ENCODE results near the gene RPS6KL1.

The RPS6KL1 gene, protein sequence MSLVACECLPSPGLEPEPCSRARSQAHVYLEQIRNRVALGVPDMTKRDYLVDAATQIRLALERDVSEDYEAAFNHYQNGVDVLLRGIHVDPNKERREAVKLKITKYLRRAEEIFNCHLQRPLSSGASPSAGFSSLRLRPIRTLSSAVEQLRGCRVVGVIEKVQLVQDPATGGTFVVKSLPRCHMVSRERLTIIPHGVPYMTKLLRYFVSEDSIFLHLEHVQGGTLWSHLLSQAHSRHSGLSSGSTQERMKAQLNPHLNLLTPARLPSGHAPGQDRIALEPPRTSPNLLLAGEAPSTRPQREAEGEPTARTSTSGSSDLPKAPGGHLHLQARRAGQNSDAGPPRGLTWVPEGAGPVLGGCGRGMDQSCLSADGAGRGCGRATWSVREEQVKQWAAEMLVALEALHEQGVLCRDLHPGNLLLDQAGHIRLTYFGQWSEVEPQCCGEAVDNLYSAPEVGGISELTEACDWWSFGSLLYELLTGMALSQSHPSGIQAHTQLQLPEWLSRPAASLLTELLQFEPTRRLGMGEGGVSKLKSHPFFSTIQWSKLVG

DNA sequence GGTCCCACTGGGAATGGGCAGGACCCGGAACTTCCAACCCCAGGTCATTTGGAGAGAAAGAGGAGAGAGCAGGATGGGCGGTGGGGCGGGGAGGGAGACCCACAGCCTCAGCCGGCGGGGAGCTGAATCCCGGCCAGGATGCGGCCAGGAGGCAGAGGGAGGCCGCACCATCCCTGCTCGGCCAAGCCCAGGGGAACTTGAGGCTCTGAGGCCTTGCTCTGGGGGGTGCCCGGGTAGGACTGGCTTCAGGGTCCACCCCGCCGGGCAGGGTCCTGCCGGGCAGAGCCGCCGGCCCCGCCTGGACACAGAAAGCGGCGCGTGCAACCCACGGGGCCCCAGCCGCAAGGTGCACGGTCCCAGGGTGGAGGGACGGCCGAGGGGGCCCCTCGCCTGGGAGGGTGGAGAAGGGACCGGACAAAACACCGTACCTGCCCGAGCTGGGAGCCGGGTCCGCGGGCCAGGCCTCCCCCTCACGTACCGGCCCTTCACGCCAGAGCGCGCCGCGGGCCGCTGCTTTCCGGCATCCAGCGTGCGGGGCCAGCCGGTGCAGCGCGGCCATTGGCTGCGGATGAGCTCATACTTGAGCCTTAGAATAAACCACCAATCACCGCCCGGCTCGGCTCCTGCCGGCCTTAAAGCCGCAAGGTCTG, at the start of gene RPS6KL1:
TSS of gene RPS6KL1 (minus strand) at position 509 of the 650 bp plus-strand sequence. CDS start 1,719 bp downstream, outside the sequence.
- DNase-seq: peak; percentile 66 to 93

DNA sequence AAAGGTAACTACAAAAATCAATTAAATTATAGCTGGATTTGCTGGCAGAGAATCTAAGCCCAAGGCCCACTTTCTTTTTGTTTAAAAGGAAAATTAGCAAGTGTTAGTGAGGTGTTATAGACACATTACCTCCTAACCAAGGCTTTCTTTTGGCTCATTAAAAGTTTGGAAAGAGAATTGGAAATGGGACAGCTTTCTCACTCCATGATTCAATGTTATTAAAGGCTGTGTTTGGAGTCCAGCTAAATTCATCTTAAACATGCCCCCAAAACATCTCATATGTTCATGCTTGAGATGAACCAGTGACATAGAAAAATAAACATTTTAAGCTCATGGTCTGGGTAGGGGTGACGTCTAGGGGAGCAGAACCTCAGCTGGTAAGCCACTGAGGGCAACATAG, 45.8 kb upstream of the RPS6KL1 start:
- no peak for DNase-seq

DNA sequence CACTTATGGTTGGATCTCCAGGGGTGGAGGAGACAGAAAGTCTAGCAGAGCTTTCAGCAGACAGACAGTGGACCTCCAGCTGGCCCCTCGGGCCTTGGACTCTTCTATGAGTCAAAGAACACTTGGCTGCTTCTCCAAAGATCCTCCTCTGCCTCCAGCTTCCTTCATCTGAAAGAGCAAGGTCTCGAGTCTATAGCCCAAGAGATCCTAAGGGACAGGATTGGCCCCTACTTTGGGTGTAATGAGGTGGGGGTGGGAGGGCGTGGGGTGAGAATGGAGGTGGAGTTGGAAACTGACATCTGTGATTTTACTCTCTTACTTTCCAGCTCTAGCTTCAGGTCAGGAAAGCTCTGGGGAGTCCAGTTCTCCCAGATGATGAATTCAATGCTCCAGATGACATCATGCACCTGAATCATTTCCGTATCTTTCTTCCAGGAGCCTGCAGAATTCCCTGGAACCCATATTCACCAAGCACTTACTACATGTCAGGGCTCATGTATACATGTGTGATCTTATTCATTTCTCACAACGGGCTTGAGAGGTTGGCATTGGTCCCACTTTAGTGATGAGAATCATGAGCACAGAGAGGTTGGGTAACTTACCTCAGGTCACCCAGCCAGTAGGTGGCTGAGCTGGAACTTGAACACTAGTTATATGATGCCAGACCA, 42.6 kb upstream of the RPS6KL1 start:
- DNase-seq: no peak

DNA sequence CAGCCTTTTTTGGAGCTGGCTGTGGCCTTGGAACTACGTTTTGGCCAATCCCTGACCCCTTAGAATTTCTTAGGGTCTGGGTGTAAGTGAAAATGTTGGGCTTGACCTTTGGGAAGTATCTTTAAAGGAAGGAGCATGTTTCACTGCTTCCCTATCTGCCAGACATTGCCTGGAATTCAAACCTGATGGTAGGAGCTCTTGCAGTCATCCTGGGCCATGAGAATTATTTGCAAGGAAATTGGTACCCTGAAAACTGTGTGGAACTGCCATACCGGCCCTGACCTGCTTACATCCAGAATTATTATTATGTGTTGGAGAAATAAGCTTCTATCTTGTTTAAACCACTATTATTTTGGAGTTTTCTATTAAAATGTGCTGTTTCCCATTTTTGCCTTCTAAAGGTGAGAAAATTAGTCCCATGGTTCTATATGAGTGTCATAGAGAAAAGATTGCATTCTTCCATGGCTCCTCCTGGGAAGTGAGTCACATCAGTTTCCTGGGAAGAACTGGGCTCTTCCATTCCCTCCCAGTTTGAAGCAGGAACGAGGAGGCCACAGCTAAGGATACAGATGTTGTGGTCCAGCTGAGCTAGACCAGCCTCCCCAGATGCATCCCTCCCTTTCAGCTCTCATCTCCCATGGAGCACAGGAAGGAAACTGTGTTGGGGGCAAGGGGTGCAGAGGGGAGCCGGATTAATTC, 41.9 kb upstream of the RPS6KL1 start:
- no peak for DNase-seq

DNA sequence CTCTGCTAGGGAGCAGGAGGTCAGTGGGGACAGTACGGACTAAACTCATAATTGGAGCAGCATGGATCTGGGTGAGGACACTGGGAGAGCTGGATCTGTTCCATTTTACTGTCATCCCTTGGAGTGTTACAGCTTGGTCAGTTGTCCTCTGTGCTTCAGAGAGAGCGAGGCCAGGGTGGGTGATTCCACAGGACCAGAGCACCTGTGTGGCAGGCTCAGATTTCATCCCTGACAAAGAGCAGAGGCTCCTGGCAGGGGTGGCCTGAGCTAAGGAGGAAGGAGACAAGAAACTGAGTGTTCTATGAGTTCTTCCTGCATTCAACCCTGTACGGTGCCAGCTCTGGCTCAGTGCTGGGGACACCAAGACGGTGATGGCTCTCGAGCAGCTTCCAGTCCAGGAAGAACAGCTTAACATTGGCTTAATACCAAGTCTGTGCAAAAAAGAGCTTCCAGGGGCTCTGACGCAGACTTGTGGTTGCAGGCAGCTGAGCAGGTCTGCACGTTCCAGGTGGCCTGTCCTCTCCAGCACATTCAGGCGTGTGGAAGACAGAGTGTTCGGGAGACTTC, 40.7 kb upstream of the RPS6KL1 start:
- no peak for DNase-seq

DNA sequence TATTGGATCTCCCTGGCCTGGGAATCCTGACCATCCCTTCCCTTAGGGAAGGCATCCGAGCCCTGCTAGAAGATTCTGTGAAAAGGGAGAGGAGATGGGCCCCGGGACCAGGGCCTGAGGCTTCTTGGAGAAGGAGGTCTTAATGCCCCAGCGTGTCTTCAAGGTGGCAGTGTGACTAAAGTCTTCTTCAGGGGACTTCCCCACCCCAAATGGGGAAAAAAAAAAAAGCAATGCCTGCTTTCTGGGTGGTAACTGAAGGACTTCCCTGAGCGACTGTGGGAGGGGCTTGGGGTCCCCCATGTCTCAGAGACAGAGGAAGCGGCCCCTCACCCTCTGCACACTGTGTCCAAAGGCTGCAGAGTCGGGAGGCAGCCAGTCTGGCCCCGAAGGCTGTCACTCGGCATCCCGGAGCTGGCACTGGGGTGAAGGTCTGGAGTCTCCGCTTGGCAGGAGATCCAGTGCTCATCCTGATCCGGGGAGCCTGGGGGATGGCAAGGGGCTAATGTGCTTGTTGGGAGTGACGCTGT, 40.2 kb upstream of the RPS6KL1 start:
- DNase-seq: no peak

DNA sequence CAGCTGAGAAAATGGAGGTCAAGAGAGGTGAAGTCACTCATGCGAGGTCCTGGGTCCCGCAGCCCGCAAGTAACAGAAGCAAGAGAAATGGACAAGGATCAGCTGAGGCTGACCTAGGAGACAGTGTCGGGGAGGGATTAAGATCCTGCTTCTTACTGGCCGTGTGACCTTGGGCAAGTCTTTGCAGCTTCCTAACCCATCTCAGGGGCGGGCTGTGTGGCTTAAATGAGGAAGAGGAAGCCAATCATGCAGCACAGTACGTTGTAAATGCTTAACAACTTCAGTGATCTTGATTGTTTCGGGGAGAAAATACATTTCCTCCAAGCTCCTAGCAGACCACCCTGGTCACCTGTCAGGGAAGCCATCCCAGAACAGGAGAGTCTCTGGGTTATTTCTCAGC, 39.4 kb upstream of the RPS6KL1 start:
- DNase-seq: no peak

DNA sequence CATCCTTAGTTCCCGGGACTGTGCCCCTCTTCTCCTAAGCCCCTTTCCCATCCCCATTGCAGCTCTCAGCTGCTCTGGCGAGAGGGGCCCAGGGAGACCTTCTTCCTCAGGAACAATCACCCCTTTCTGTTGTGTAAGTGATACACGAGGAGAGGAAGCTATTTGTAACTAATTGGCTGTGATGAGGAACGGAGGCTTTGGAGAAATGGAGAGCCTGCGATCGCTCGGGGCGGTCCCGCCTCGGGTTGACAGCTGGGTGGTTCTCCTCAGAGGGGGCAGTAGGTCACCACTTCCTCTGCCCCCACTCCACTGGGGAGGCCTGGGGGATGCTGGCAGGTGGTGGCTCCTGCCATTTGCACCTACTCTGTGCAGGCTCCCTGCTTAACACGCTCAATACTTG, 39.0 kb upstream of the RPS6KL1 start:
- no peak for DNase-seq

DNA sequence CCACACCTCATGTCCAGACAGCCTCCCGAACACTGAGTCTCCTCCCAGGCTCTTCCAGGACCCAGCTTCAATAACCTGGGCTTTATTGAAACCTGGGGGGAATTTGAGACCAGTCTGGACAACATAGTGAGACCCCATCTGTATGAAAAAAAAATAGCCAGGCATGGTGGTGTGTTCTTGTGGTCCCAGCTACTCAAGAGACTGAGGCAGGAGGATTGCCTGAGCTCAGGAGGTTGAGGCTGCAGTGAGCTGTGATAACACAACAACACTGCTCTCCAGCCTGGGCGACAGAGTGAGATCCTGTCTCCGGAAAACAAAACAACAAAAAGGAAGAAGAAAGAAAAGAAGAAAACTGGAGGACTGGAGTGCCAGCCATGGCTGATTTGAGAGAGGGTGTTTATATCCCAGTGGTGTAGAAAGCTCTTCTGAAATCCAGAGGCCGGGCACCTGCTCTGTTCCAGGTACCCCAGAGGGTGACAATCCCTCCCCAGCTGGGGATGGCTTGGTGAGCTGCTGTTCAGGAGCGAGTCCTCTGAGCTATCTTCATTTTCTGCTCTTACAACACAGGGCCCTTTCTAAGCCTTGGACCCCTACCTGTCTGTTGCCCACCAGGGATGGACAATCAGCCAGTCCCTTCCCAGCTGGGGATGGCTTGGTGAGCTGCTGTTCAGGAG, 38.3 kb upstream of the RPS6KL1 start:
- DNase-seq: no peak

DNA sequence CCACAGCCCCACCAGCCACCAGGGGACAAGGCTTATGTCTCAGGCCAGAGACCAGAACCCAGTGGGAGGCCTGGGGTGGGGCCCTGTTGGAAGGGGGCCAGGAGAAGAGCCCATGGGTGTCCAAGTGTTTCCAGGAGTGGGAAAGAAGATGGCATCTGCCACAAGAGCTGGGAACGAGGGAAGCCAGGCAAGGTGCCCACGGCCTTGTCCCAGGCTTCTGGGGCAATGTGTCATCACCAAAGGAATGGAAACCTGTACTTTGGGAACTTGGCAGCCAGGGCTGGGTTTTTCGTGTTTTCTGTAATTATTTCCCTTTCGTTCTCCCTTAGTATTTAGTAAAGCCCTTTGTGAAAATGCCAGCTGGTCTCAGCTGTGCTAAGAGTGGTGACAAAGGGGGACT, 37.7 kb upstream of the RPS6KL1 start:
- DNase-seq: no peak

DNA sequence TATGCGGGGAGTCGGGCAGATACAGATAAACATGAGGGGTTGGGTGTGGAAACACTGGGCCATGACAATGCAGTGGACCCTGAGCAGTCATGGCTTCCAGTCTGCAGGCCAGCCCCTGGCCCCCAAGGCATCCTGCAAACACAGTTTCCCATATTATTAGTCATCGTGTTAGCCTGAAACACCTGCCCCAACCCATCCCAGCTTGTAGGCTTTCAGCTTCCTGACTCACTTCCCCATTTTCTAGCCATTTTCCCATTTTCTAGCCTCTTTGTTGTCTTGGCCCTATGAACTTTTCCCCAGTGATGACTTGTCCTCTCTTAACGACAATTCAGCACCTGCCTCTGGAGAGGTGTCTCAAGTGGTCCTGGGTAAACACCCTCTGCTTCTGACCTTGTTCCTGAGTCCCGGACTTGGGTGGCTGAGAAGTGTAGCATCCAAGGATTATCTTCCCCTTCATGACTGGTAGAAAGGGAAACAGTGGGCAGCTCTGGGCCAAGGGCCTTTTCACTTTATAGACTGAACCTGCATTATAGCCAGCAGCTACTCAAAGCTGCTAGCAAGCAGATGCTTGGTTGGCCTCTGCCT, 36.6 kb upstream of the RPS6KL1 start:
- DNase-seq: no peak

DNA sequence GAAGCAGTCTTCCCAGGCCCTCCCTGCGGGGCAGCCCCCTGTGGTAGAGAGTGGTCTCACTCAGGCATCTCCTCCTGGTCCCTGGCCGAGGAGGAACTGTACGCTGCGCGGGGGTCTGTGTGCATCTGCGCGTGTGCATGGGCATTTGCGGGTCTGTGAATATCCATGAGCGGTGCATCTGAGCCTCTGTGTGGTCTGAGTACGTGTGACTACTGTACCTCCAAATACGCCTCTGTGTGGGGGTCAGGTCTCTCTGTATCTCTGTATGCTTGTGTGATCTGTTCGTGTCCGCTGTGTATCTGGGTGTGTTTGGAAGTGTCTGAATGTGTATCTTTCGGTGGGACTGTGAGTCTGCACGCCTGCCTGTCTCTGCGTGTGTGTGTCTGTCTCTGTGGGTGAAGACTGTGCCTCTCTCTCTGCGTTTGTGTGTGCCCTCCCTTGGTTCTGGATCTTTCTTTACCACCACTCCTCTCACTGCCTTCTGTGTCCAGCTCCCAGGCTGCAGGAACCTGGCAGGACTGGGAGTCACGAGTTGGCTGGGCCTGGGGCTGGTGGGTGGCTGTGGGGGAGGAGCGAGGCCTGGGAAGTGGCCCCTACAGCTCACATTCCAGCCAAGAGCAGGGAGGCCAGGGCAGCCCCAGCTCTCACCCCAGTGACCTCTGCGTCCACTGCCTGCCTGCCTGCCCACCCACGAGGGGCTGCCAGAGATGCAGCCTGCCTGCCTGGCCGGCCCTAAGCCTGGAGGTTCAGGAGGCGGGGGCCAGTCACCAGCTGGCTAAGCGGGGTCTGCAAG, 33.4 kb upstream of the RPS6KL1 start:
- no peak for DNase-seq

DNA sequence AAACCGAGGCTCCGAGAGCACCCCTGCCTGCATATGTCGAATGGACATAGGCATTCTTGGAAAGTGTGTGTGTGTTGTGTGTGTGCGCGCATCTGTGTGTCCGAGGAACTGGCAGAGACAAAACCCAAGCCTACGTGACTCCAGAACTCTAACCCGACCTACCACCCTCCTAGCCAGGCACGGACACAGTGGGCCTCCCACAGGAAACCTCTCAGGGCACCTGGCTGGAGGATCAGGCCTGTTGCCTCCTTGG, 32.9 kb upstream of the RPS6KL1 start:
- no peak for DNase-seq

DNA sequence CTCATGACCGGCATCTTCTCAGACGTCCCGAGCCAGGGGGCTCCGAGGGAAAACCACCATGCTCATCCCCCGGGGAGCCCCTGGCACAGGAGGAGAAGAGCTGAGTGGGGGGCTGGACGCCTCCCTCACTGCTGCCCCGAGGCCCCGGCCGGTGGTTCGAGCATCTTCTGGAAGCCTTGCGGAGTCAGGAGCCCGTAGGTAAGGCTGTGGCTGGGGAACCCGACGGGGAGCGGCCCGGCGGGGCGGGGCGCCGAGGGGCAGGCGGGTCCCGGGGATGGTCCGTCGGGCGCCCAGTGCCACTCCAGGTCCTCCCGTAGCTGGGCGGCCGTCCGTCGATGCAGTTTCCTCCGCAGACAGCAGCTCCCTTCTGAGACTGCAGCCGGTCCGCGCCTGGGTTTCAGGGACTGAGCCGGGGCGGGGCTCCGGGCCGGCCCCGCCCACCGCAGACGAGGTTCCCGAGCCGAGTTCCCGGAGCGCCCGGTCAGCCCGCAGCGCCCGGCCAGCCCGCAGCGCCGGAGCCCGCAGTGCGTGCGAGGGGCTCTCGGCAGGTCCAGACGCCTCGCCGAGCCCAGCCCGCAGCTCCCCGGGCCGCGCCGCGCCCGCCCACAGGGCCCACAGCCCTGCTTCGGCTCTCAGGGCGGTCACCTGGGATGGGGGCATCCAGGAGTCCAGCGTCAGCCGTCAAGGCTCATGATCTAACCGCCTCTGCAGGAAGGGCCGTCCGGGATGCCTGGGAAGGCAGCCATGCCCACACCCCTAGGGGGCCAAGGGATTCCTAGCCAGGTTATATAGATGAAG, 32.4 kb upstream of the RPS6KL1 start, which contains the start of gene PGF:
TSS of gene PGF (minus strand) at position 369 of the 798 bp plus-strand sequence. CDS start at position 14, 355 bp downstream.
- peak in 1 of 2 experiments; percentile 65 for DNase-seq

DNA sequence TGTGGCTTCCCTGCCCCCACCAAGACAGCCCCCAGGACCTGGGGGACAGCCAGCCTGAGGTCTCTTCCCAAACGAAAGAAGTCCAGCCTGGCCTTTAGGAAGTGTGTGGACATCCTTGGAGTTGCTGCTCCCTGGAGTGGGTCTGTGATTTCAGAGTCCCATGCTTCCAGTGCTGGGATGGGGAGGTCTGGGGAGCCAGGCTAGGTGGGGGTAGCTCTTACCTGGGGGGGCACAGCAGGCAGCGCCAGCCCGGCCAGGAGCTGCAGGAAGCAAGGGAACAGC, 31.8 kb upstream of the RPS6KL1 start:
- DNase-seq: no peak

DNA sequence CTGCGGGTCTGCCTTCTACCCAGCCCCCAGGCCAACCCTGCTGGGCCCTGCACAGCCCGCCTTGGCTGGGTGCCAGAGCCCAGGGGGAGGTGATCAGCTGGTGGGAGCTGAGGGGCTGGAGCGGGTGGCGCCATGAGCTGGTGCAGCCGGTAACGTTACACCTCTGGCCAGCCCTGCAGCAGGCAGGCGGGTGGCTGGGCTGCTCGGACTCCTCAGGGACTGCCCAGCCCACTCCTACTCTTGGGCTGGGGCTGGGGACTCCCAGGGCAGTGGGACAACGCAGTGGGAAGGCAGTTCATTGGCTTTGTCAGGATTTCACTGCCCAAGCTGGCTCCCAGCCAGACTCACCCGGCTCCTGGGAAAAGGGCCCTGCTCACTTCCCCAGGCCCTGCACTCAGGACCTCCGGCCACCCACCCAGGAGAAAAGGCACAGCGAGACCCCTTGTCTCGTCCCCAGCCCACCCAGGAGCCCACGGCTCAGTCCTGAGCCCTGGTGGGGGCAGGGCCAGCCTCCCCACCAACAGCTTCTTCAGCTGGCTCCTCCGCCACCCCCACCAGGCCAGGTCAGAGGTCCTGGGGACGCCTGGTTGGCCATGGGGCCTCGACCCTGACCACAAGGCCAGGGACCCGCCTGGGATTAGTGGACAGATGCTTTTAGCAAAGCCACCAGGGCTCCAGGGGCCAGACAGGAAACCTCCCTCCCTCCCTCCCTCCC, 31.3 kb upstream of the RPS6KL1 start:
- DNase-seq: peak in 1 of 2 experiments; percentile 45

DNA sequence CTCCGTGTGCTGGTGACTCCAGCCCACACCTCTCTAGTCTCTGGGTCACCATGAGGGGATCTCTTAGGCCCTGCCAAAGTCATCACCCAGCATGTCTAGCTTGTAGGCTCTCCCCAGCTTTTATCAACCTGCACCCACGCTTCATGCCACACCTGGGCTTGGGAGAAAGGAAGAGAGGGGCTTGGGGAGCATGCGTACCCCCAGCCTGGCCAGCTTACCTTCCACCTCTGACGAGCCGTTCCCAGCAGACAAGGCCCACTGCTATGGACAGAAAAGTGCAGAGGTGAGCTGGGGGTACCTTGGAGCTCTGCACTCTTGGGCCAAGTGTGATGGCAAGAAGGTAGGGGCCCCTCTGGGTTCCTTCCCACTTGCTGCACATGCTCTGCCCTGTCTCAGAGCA, 30.6 kb upstream of the RPS6KL1 start:
- DNase-seq: no peak

DNA sequence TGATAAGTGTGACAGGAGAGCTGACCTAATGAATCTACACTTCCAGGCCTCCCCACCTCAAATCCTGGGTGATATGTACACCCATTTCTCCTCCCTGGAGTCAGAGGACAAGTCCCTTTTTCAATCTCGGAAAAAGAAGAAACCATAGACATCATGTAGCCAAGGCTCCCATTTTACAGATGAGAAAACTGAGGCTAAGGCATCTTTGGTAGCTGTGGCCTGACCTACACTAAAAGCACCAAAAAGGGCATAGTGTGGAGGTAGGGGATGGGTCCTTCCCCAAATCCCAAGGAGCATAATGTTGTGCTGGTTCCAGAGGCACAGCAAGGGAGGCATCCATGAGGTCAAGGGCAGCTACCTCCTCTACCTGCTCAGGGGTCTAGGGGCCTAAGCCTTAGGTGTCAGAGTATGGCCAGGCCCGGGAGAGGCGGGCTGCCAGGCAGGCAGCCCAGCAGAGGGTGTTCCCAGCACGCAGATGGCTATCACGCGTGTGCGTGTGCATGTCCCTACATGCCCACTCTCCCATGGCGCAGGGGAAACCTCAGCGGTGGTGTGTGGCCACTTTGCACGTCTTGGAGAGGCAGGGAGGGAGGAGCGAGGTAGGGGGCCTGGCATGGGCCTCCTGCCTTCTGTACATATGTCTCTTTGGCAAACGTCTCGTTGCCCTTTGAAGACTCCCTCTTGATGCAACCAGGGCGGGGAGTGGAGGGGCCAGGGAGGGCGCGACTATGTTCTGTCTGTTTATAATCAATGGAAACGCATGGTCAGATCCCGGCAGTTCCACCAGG, 29.8 kb upstream of the RPS6KL1 start:
- peak; percentile 29 to 50 for DNase-seq

Data from NCI-H526 (cell line).